Transverse colon (tissue), 4 donors: ENCODE measurements around the gene ALG13. TPM values are rescaled to one million over a fixed set of nuclear protein-coding genes. Genes with fewer than 3 reads are reported as not detected.

Experiments used
- DNase-seq: peaks from one replicate; pipeline ENCODE4 v3.0.0-alpha.2; 2019
- H3K27ac ChIP-seq, 4 donors: fragments of 200-600 bp; sonication (generic); 2 replicates each; pipeline ENCODE4 v1.5.1; 2016 to 2018; ENCODE audit warnings: inconsistent platforms in 4 of 4
- H3K27me3 ChIP-seq: fragments of 200-600 bp; sonication (generic); 2 replicates; pipeline ENCODE4 v1.5.1; 2017; ENCODE audit warnings: inconsistent platforms
- H3K36me3 ChIP-seq, 4 donors: fragments of 200-600 bp; sonication (generic); 2 replicates each; pipeline ENCODE4 v1.5.1; 2017 to 2019; ENCODE audit warnings: inconsistent platforms in 4 of 4
- H3K4me1 ChIP-seq, 4 donors: fragments of 200-600 bp; sonication (generic); 2 replicates each; pipeline ENCODE4 v1.5.1; 2017 to 2020; ENCODE audit warnings: inconsistent platforms in 4 of 4
- H3K4me3 ChIP-seq, 4 donors: fragments of 200-600 bp; sonication (generic); 1 replicate in 1 of 4; 2 replicates in 3 of 4; pipeline versions ENCODE4 v1.5.1 to v1.6.1; 2017 to 2019; ENCODE audit warnings: inconsistent platforms in 4 of 4
- H3K9me3 ChIP-seq, 2 donors: fragments of 200-600 bp; sonication (generic); 2 replicates each; pipeline ENCODE4 v1.5.1; 2017 to 2019; ENCODE audit warnings: inconsistent platforms in 2 of 2
- CTCF ChIP-seq, 5 experiments: fragments of 200-600 bp in 3 of 5; fragments of 450-650 bp in 2 of 5; sonication (generic) in 3 of 5; IDR thresholded peaks; 1 replicate in 2 of 5; 2 replicates in 3 of 5; pipeline ENCODE4 v1.5.1; 2016 to 2017; ENCODE audit warnings: antibody characterized with exemption in 5 of 5, inconsistent platforms in 3 of 5, mild to moderate bottlenecking in 2 of 5, moderate library complexity in 1 of 5
- EP300 ChIP-seq: sonication (generic); formaldehyde crosslinking; IDR thresholded peaks from one replicate; pipeline ENCODE4 v1.6.1; 2017; ENCODE audit warnings: antibody characterized with exemption, low read depth
- POLR2A ChIP-seq: fragments of 450-650 bp; IDR thresholded peaks from one replicate; pipeline ENCODE4 v1.6.1; 2016; ENCODE audit warnings: antibody characterized with exemption, mild to moderate bottlenecking, moderate library complexity
- POLR2AphosphoS5 ChIP-seq, 3 donors: sonication (generic); formaldehyde crosslinking; IDR thresholded peaks; one replicate each; pipeline ENCODE4 v1.6.1; 2016; ENCODE audit warnings: antibody characterized with exemption in 3 of 3
- WGBS, 2 donors: methylation state at CpG; one replicate each; pipeline ENCODE4 v1.1.5; 2018; ENCODE audit warnings: low coverage in 1 of 2; 5-methylcytosine and 5-hydroxymethylcytosine counted together
- in situ Hi-C, 4 donors: fragments of 200-750 bp; cut with MboI; loops; one replicate each; pipeline versions ENCODE4 v1.15.0 to v1.15.1; 2017; ENCODE audit warnings: low sequenced_read_pairs in 3 of 4, low pct_ligation_motif_present in 1 of 4, low pct_unique_long_range_greater_than_20kb in 1 of 4
- intact Hi-C: fragments of 100-400 bp; cut with DNase I; formaldehyde crosslinking; loops from one replicate; pipeline ENCODE4 v1.15.1; 2023; ENCODE audit warnings: low total_unique reads
- total RNA-seq, 4 donors: library from RNA; depleted of rRNA; stranded (reverse); fragments of >200 nt; gene quantifications; one replicate each; pipeline ENCODE4 v1.1.0, GENCODE V29; 2016

ALG13 gene
- total RNA-seq, 4 donors from 2014 or later: 64.7 to 130 (median 74.1) TPM

- no peaks in the 10 kb centered on the region for H3K4me1 ChIP-seq
- no peaks in the 10 kb centered on the region for H3K36me3 ChIP-seq
- no peak overlapping the region for H3K4me3 ChIP-seq
- H3K9me3 ChIP-seq: no peaks in the 10 kb centered on the region
- in situ Hi-C loops (no loop called here), intact Hi-C loops (no loop called here)
- DNase-seq: no peak
- H3K27me3 ChIP-seq: no peaks in the 10 kb centered on the region
- TF ChIP-seq CTCF (IDR thresholded peaks at IDR 0.05): no peak
- no peak for TF ChIP-seq EP300
- TF ChIP-seq POLR2AphosphoS5 (IDR thresholded peaks at IDR 0.05): no peak
- TF ChIP-seq POLR2A: no peak
- H3K27ac ChIP-seq: no peak overlapping the region
These were observed 30.1 kb upstream of the ALG13 start for GRCh38 chrX:111650845-111651244.

- H3K4me1 ChIP-seq: no peaks in the 10 kb centered on the region
- no peaks in the 10 kb centered on the region for H3K27me3 ChIP-seq
- H3K36me3 ChIP-seq: no peaks in the 10 kb centered on the region
- H3K9me3 ChIP-seq: no peaks in the 10 kb centered on the region
- in situ Hi-C loops (no loop called here), intact Hi-C loops (no loop called here)
- no peak overlapping the region for H3K4me3 ChIP-seq
- no peak overlapping the region for H3K27ac ChIP-seq
- 44 to 100% methylated on average over 1 to 3 of the region's 3 CpGs for WGBS, 2 donors
- TF ChIP-seq EP300 (no peak), POLR2AphosphoS5 (IDR thresholded peaks at IDR 0.05) (no peak), CTCF (IDR thresholded peaks at IDR 0.05) (no peak), POLR2A (no peak)
- DNase-seq: no peak
These were observed 28.3 kb upstream of the ALG13 start for GRCh38 chrX:111652719-111653118.

- DNase-seq: no peak
- Histone ChIP-seq H3K9me3 (no peaks in the 10 kb centered on the region), H3K27ac (no peak overlapping the region), H3K4me1 (no peaks in the 10 kb centered on the region), H3K36me3 (no peaks in the 10 kb centered on the region), H3K4me3 (no peak overlapping the region), H3K27me3 (no peaks in the 10 kb centered on the region)
- 83 to 90% methylated on average over 1 of the region's 1 CpG for WGBS, 2 donors
- no peak for TF ChIP-seq EP300
- no peak for TF ChIP-seq POLR2A
- no peak for TF ChIP-seq POLR2AphosphoS5 (IDR thresholded peaks at IDR 0.05)
- TF ChIP-seq CTCF (IDR thresholded peaks at IDR 0.05): no peak
- intact Hi-C loops (no loop called here), in situ Hi-C loops (no loop called here)
These were observed 19.7 kb upstream of the ALG13 start for GRCh38 chrX:111661241-111661640.

GRCh38 chrX:111662292-111662691 is 18.7 kb upstream of the ALG13 start:
- Histone ChIP-seq H3K27ac (no peak overlapping the region), H3K4me1 (no peaks in the 10 kb centered on the region), H3K9me3 (no peaks in the 10 kb centered on the region), H3K4me3 (no peak overlapping the region), H3K36me3 (no peaks in the 10 kb centered on the region), H3K27me3 (no peaks in the 10 kb centered on the region)
- no peak for TF ChIP-seq CTCF (IDR thresholded peaks at IDR 0.05)
- TF ChIP-seq EP300: no peak
- TF ChIP-seq POLR2A: no peak
- no peak for TF ChIP-seq POLR2AphosphoS5 (IDR thresholded peaks at IDR 0.05)
- no peak for DNase-seq
- intact Hi-C loops (no loop called here), in situ Hi-C loops (no loop called here)
- 40 to 57% methylated on average over 1 to 3 of the region's 3 CpGs for WGBS, 2 donors
